DMS79 treated with DMSO at 0.1 percent for 48 hours (cell line): ENCODE results near the gene SLC39A12.

ENCODE experiments used
- DNase-seq: peaks from one replicate; lab custom pipeline; 2025; lab: John Stamatoyannopoulos, UW

SLC39A12 gene

DNA sequence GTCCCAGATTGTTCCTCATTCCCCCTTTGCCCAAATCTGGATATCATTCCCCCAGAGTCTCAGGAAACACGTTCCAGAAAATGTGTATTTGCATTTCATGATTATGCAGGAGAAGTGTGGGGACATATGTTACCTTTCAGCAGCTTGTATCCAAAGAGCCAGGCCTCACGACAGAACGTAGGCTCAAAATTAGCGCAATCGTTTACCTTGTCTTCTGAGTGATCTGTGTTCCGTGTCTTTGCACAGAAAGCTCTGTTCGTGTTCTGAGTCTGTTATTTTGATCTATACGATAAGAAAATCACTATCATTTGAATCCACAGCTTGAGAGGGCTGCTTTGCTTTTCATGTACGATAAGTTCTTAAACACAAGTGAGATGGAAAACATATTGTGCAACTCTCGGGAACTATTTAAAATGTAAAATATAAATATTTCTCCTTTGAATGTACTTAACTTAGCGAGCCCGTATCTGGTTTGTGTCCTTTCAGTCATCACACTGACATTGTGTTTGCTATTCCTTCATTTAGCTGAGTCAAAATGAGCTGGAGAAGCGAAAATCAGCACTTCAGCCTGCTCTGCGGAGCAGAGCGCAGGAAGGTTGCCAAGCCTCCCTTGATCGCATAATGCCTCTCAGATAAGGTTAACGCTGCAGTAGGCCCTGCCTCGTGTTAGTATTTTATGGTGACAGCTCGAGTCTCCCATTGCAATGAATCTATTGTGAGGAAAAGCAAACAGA, 108.3 kb downstream of the SLC39A12 start:
- no peak for DNase-seq

DNA sequence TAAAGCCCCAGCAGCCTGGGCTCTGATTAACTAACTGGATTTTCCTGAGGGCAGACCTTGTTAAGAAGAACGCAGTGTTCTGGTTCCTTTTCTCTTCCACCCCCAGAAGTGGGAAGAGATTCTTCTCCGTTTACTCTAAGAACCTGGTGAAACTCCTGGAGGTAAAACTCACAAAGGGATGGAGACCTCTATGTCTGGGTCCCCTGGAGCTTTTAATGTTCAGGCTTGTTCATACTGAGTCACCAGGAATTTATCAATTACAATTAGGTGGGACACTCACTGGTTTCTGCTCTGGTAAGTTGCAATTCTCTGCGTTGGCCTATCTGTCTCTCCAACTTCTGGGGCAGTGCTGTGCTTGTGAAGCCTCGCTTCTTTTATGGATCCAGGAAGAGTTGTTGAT, 115.2 kb downstream of the SLC39A12 start:
- DNase-seq = no peak

DNA sequence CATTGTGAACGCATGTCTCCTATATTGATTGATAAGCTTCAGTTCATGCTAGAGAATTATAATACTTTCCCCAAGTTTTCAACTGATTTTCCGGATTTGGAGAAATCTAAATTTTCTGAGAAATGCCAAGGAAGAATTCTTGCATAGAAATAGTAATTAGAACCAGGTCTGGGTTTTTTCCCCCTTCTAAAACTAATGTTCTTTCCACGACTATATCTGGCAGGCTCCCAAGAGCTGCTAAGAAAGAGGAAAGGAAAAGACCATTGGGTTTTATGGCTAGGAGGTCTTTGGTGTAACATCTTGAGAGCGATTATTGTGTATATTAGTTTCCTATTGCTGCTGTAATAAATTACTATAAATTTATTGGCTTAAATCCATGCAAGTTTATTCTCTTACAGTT, 116.7 kb downstream of the SLC39A12 start:
- no peak for DNase-seq

DNA sequence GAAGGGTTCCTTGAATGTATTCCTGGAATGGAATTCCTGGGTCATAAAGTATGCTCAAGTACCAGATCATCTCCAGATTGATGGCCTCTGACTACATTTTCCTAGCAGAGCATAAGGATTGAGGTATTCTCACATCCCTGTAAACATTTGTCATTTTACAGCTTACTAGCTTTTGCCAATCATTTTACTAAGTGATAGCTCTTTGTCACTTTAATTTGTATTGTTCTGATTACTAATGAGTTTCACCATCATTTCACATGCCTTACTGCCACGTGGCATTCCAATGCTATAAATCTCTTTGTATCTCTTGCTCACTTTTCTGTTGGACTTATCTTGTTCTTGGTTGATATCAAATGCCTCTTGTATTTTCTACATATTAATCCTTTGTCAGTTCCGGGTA, 119.9 kb downstream of the SLC39A12 start:
- DNase-seq = no peak

DNA sequence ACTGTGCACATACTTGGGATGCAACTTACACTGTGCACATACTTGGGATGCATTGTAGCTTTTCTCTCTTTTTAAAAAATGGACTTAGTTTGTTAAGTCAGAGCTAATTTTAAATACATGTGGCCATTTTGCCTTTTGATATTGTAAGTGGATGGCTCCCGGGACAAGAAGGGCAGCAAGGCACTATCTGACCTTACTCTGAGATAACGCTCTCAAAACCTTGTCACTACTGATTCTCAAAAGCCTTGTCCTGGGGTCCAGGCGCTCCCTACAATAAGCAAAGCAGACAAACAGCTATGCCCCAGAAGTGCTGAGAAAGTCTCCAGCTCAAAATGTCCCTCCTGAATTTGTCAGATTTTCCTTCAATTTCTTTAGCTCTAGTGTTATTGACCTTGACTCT, 121.6 kb downstream of the SLC39A12 start:
- DNase-seq = no peak

DNA sequence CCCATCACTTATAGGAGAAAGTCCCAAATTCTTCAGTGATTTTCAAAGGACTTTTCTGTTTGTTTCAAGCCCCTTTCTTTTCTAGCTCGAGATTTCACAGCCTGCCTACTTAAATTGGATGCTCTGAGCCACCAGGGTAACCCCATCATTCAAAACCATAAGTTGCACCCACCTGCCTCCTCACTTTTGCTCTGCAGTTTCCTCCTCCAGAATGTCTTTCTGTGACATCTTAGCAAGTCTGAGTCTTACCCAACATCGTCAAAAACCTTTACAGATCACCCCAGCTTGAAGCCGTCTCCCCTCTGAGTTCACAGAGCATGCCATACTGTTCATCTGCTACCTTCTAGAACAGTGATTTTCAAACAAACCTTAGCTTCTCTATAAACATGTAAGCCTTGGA, 124.2 kb downstream of the SLC39A12 start:
- DNase-seq = no peak

DNA sequence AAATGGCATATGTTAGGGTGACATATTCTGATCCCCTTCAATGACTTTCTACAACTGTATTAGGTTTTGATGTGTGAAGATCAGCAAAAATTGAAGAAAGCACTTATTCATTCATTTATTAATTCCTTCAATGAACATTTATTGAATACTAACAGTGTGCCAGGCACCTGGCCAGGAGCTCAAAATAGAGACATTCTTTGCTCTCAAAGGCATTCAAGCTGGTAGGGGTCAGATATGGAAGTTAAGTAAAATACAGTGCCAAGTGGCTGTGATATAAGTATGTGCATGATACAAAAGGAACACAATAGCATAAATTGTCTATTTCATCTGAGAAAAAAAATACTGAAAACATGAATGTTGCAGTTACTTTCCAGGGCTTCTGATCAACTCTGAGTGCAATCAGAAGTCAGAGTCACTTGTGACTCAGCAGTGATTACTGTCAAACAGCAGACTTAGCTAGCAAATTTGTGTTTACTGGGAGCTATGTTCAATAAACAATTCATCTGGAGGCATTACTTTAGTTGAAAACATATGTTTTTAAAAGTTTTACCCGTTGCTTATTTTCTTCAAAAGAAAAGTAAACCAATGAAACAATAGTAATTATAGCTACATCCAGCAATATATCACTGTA, 128.1 kb downstream of the SLC39A12 start:
- no peak for DNase-seq

DNA sequence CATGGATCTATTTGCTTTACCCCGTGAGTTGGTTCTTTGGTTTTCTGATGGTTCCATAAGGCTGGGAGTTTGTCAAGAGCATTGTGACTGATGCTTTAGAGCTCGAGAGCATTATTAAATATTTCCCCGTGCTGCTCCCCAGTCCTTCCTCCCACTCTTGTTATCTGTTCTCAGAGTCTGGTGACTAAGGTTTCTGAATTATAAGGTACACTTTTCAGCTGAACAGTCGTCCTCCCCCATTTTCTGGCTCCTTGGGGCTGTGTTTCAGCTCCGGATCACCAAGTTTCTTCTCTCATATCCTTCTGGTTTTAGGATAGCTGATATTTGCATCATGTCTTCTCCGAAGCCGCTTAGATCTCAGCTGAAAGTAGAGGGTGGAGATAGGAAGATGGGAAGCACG, 130.7 kb downstream of the SLC39A12 start:
- no peak for DNase-seq

DNA sequence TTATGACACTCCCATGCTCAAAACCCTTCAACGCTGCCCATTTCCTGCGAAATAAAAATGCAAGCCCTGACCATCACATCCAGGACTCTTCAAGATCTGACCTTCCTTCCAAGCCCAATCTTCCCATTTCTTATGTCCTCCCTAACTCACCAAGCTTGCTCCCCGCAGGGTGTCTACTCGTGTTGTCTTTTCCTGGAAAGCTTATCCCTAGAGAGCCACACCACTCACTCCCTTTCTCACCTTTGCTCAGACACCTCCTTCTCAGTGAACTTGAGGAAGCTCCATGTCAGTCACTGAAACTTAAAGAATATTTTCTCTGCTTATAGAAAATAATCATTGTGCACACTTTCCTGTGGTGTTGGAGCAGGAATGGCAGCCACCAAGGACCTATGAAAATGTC, 134.1 kb downstream of the SLC39A12 start:
- no peak for DNase-seq

DNA sequence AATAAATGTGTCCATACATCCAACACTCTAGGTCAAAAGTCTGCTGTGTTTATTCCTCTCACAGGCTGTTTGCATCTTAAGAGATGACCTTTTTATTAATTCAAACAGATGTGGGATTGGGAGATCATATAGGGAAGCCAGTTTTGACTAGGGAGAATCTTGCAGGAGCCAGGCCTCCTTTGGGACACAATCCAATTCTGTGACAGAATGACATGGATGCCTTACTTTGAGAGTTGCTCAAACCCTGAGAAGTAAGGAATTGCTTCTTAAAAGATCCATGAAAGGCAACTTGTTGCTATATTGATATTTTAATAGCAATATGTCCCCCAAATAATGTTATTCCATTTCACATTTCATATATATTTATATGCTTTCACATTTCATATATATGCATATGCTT, 135.0 kb downstream of the SLC39A12 start:
- no peak for DNase-seq

DNA sequence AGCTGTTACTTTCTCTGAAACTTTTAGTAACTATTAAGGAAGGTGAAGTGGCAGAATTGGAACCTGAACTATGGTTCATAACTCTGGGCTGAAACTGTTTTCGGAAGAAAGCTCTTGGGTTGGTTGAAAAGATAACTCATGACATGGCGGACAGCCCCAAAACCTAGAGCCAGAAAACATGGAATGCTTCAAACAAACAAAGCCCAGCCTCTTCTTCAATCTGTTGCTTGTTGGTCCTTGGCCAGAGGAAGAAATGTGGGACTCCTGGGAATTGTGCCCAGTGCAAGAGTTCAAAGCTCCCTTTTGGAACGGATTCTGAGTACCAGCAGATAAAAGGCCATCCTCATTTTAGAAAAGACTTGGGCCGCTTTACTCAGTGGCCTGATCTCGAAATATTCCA, 135.6 kb downstream of the SLC39A12 start:
- DNase-seq = no peak
